IMR-90 (cell line): Measurements from ENCODE around the gene MAT1A. TPM values are rescaled to one million over a fixed set of nuclear protein-coding genes. Genes with fewer than 3 reads are reported as not detected.

ENCODE experiments used
- ATAC-seq: fragments of 200-7000 bp; cut with Tn5 transposase; 2 replicates; pipeline ENCODE4 v1.9.1; 2020; ENCODE audit warnings: low read depth, mild to moderate bottlenecking, moderate library complexity
- BruUV-seq: library from RNA; stranded (reverse); fragments of 400-500 nt; replicated peaks from 2 replicates; lab custom pipeline; 2021; lab: Mats Ljungman, UMichigan
- CTCF ChIA-PET: fragments of 300-600 bp; formaldehyde crosslinking; extraction: SDS; loops from one replicate; lab custom pipeline; 2021; ENCODE audit warnings: antibody characterized with exemption; lab: Yijun Ruan, JAX
- POLR2A ChIA-PET: fragments of 300-600 bp; sonication (Branson Sonifier 250); formaldehyde crosslinking; loops from one replicate; lab custom pipeline; 2022; ENCODE audit warnings: antibody characterized with exemption; ENCODE audit not compliant: unreplicated experiment; lab: Charles Lee
- DNase-seq: peaks from one replicate; pipeline ENCODE4 v3.0.0; 2013
- H2AFZ ChIP-seq: replicated peaks from 2 replicates; pipeline ENCODE3; 2013; ENCODE audit warnings: low read length, mild to moderate bottlenecking; ENCODE audit not compliant: poor library complexity
- H2AK5ac ChIP-seq: 2 replicates; pipeline ENCODE4 v1.6.1; 2013; ENCODE audit warnings: low read depth, low read length, inconsistent platforms
- H2AK9ac ChIP-seq: replicated peaks from 2 replicates; pipeline ENCODE3; 2013; ENCODE audit warnings: mild to moderate bottlenecking, low read depth, low read length, moderate library complexity; ENCODE audit not compliant: poor library complexity
- H2BK120ac ChIP-seq: 2 replicates; pipeline ENCODE4 v1.6.1; 2013; ENCODE audit warnings: low read depth, low read length, inconsistent platforms
- H2BK15ac ChIP-seq: 3 replicates; pipeline ENCODE4 v1.6.1; 2013; ENCODE audit warnings: low read depth, low read length, inconsistent platforms
- H2BK20ac ChIP-seq: 2 replicates; pipeline ENCODE4 v1.6.1; 2013; ENCODE audit warnings: low read depth, mild to moderate bottlenecking, inconsistent platforms, low read length, moderate library complexity
- H2BK5ac ChIP-seq: 2 replicates; pipeline ENCODE4 v1.6.1; 2013; ENCODE audit warnings: mild to moderate bottlenecking, low read depth, low read length, inconsistent platforms; ENCODE audit not compliant: poor library complexity, severe bottlenecking
- H3K14ac ChIP-seq: replicated peaks from 2 replicates; pipeline ENCODE4 v1.6.1; 2013; ENCODE audit warnings: low read depth, low read length, inconsistent platforms
- H3K18ac ChIP-seq: 2 replicates; pipeline ENCODE4 v1.6.1; 2013; ENCODE audit warnings: low read depth, low read length, control low read depth
- H3K23ac ChIP-seq: 2 replicates; pipeline ENCODE4 v1.6.1; 2013; ENCODE audit warnings: low read depth, low read length, inconsistent platforms
- H3K27ac ChIP-seq: 2 replicates; pipeline ENCODE4 v1.5.1; 2013; ENCODE audit warnings: mild to moderate bottlenecking, control low read depth, low read length; ENCODE audit not compliant: insufficient read depth
- H3K27me3 ChIP-seq: 2 replicates; pipeline ENCODE4 v1.6.1; 2013; ENCODE audit warnings: low read length; ENCODE audit not compliant: control insufficient read depth, insufficient read depth
- H3K36me3 ChIP-seq: 2 replicates; pipeline ENCODE4 v1.6.1; 2013; ENCODE audit warnings: low read length, mixed read lengths; ENCODE audit not compliant: control insufficient read depth, insufficient read depth
- H3K4ac ChIP-seq: 2 replicates; pipeline ENCODE4 v1.6.1; 2013; ENCODE audit warnings: low read depth, low read length, inconsistent platforms
- H3K4me1 ChIP-seq: 2 replicates; pipeline ENCODE4 v1.6.1; 2013; ENCODE audit warnings: low read length, mixed read lengths; ENCODE audit not compliant: control insufficient read depth, insufficient read depth
- H3K4me2 ChIP-seq: 2 replicates; pipeline ENCODE4 v1.6.1; 2013; ENCODE audit warnings: low read depth, mild to moderate bottlenecking, control low read depth, low read length, moderate library complexity
- H3K4me3 ChIP-seq: 2 replicates; pipeline ENCODE4 v1.5.1; 2013; ENCODE audit warnings: low read depth, mild to moderate bottlenecking, control low read depth, low read length, moderate library complexity; ENCODE audit not compliant: insufficient read depth
- H3K56ac ChIP-seq: 2 replicates; pipeline ENCODE4 v1.6.1; 2013; ENCODE audit warnings: low read length, inconsistent platforms; ENCODE audit not compliant: insufficient read depth; ENCODE audit errors: extremely low read depth
- H3K79me1 ChIP-seq, 2 experiments: 2 replicates each; pipeline ENCODE4 v1.6.1; 2013; ENCODE audit warnings: low read length in 2 of 2, inconsistent platforms in 1 of 2, low read depth in 1 of 2
- H3K9ac ChIP-seq: 2 replicates; pipeline ENCODE4 v1.6.1; 2013; ENCODE audit warnings: low read depth, low read length, control low read depth
- H3K9me1 ChIP-seq: 2 replicates; pipeline ENCODE4 v1.6.1; 2013; ENCODE audit warnings: low read length, inconsistent platforms; ENCODE audit not compliant: insufficient read depth
- H3K9me3 ChIP-seq: 2 replicates; pipeline ENCODE4 v1.6.1; 2013; ENCODE audit warnings: low read length; ENCODE audit not compliant: control insufficient read depth, insufficient read depth
- H4K20me1 ChIP-seq: 2 replicates; pipeline ENCODE4 v1.6.1; 2013; ENCODE audit warnings: low read length, inconsistent platforms; ENCODE audit not compliant: insufficient read depth
- H4K5ac ChIP-seq: 2 replicates; pipeline ENCODE4 v1.6.1; 2013; ENCODE audit warnings: mild to moderate bottlenecking, low read depth, low read length, control low read depth
- H4K8ac ChIP-seq, 2 experiments: 2 replicates each; pipeline ENCODE4 v1.6.1; 2013; ENCODE audit warnings: low read depth in 2 of 2, low read length in 2 of 2, control low read depth in 1 of 2, inconsistent platforms in 1 of 2
- H4K91ac ChIP-seq: 2 replicates; pipeline ENCODE4 v1.6.1; 2013; ENCODE audit warnings: low read depth, low read length, inconsistent platforms; ENCODE audit not compliant: insufficient read depth
- BHLHE40 ChIP-seq: fragments of 150-350 bp; IDR thresholded peaks from 2 replicates; pipeline ENCODE4 v1.6.1; 2016; ENCODE audit warnings: mild to moderate bottlenecking, low read depth, low read length
- CEBPB ChIP-seq: IDR thresholded peaks from 2 replicates; pipeline ENCODE4 v1.6.1; 2012; ENCODE audit warnings: low read depth, low read length, improper control_type of control experiment
- CHD1 ChIP-seq: IDR thresholded peaks from 2 replicates; pipeline ENCODE4 v1.6.1; 2012; ENCODE audit warnings: low read depth, low read length, improper control_type of control experiment
- CTCF ChIP-seq: conservative IDR thresholded peaks from 2 replicates; pipeline ENCODE4 v1.5.1; 2012; ENCODE audit warnings: mild to moderate bottlenecking, low read depth, low read length, improper control_type of control experiment
- FOS ChIP-seq: fragments of 150-350 bp; IDR thresholded peaks from 2 replicates; pipeline ENCODE4 v1.6.1; 2016; ENCODE audit warnings: low read depth, low read length
- MAFK ChIP-seq: IDR thresholded peaks from 2 replicates; pipeline ENCODE4 v1.6.1; 2012; ENCODE audit warnings: low read depth, low read length, improper control_type of control experiment
- MAZ ChIP-seq: IDR thresholded peaks from 2 replicates; pipeline ENCODE4 v1.6.1; 2012; ENCODE audit warnings: low read depth, mild to moderate bottlenecking, low read length, improper control_type of control experiment, moderate library complexity, borderline replicate concordance
- MXI1 ChIP-seq: IDR thresholded peaks from 2 replicates; pipeline ENCODE4 v1.6.1; 2012; ENCODE audit warnings: low read depth, mild to moderate bottlenecking, low read length, moderate library complexity, borderline replicate concordance
- NFE2L2 ChIP-seq: fragments of 150-350 bp; IDR thresholded peaks from 2 replicates; pipeline ENCODE4 v1.6.1; 2016; ENCODE audit warnings: low read depth, mild to moderate bottlenecking, low read length
- POLR2A ChIP-seq: IDR thresholded peaks from 2 replicates; pipeline ENCODE4 v1.6.1; 2012; ENCODE audit warnings: mild to moderate bottlenecking, low read depth, low read length
- RAD21 ChIP-seq: IDR thresholded peaks from 2 replicates; pipeline ENCODE4 v1.6.1; 2012; ENCODE audit warnings: low read length, improper control_type of control experiment
- RCOR1 ChIP-seq: IDR thresholded peaks from 2 replicates; pipeline ENCODE4 v1.6.1; 2012; ENCODE audit warnings: mild to moderate bottlenecking, low read length, improper control_type of control experiment; ENCODE audit not compliant: insufficient replicate concordance
- RFX5 ChIP-seq: IDR thresholded peaks from 2 replicates; pipeline ENCODE4 v1.8.0; 2012; ENCODE audit warnings: low read depth, mild to moderate bottlenecking, low read length, moderate library complexity
- SMC3 ChIP-seq: fragments of 150-350 bp; IDR thresholded peaks from 2 replicates; pipeline ENCODE4 v1.6.1; 2016; ENCODE audit warnings: low read depth, mild to moderate bottlenecking, antibody characterized with exemption, low read length, moderate library complexity
- WGBS, 2 experiments: methylation state at CpG; one replicate each; pipeline versions ENCODE4 v1.1.5 to v1.1.7; 2013; ENCODE audit warnings: missing lambda C conversion rate in 2 of 2; ENCODE audit not compliant: insufficient read length in 1 of 2; ENCODE audit errors: extremely low coverage in 2 of 2; 5-methylcytosine and 5-hydroxymethylcytosine counted together
- dilution Hi-C: fragments of 300-500 bp; cut with HindIII; formaldehyde crosslinking; loops from one replicate; pipeline ENCODE4 v1.14.3; 2018; ENCODE audit warnings: low sequenced_read_pairs; ENCODE audit not compliant: unreplicated experiment
- in situ Hi-C: fragments of 300-500 bp; cut with MboI; formaldehyde crosslinking; loops from 3 replicates; pipeline ENCODE4 v1.14.3; 2019; ENCODE audit warnings: low sequenced_read_pairs, inconsistent platforms, mixed read lengths
- intact Hi-C: fragments of 100-400 bp; cut with micrococcal nuclease; formaldehyde crosslinking; loops from 2 replicates; pipeline ENCODE4 v1.10.0; 2022
- polyA plus RNA-seq, 3 experiments: library from polyadenylated mRNA; depleted of rRNA; stranded (reverse); fragments of >200 nt; gene quantifications; 2 replicates each; pipeline ENCODE4 v1.2.3, GENCODE V29; 2012; ENCODE audit warnings: low replicate concordance in 1 of 3
- total RNA-seq: library from RNA; depleted of rRNA; stranded (reverse); fragments of >200 nt; gene quantifications from 2 replicates; pipeline ENCODE4 v1.2.3, GENCODE V29; 2012
- TF ChIP-seq, protein P1 (sequence below): fragments of 150-350 bp; IDR thresholded peaks from 2 replicates; pipeline ENCODE4 v1.6.1; 2017; ENCODE audit warnings: mild to moderate bottlenecking, antibody characterized with exemption, low read length, low read depth
- TF ChIP-seq, protein P2 (sequence below): fragments of 150-350 bp; IDR thresholded peaks from 2 replicates; pipeline ENCODE4 v1.6.1; 2016; ENCODE audit warnings: low read depth, mild to moderate bottlenecking, low read length, moderate library complexity, borderline replicate concordance

The MAT1A gene
- total and polyA plus RNA-seq, 2 of the 4 experiments (the other 2 are of a cell fraction) = not detected

DNA sequence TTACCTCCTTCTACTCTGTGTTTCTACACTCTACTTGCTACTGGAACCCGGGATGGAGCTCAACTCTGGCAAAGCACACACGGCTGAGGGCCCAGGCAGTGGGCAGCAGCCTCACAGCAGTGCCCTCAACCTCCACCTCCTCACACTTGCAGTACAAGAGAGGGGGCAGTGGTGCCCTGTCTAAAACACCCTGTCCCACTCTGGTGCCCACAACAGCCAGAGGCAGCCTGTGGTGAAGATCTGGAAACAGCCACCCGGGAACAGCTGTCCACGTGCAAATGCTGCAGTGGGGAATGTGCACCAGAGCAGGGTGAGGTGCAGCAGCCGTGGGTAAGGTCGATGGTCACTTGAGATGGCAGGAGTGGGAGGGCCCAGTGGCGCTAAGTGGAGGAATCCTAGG, 13.7 kb downstream of the MAT1A start:
- ChIA-PET POLR2A (no interaction called here), CTCF (no interaction called here)
- WGBS, 2 experiments = no CpG with 5 or more reads among the region's 7 CpGs
- Histone ChIP-seq H3K18ac (no peak overlapping the region), H3K14ac (no peak overlapping the region), H3K36me3 (no peaks in the 10 kb centered on the region), H3K4me2 (no peak overlapping the region), H3K27ac (no peak overlapping the region), H3K9me3 (no peaks in the 10 kb centered on the region), H3K23ac (no peak overlapping the region), H3K4me1 (no peaks in the 10 kb centered on the region; the same call in 1 of the 2 replicates), H3K9me1 (no peaks in the 10 kb centered on the region; the same call in 1 of the 2 replicates), H2AK9ac (no peak overlapping the region), H3K9ac (no peak overlapping the region), H3K27me3 (peaks cover 26% of the 10 kb centered on the region), H2BK5ac (no peak overlapping the region), H3K4me3 (no peak overlapping the region), H2BK15ac (no peak overlapping the region), H2AFZ (peak overlapping the region; percentile 58), H2BK120ac (no peak overlapping the region), H2AK5ac (no peak overlapping the region), H4K8ac (no peak overlapping the region), H4K20me1 (no peaks in the 10 kb centered on the region), H3K56ac (no peak overlapping the region), H4K91ac (no peak overlapping the region), H4K5ac (no peak overlapping the region), H3K79me1 (no peaks in the 10 kb centered on the region), H2BK20ac (no peak overlapping the region), H3K4ac (no peak overlapping the region)
- in situ Hi-C loops (no loop called here), intact Hi-C loops (no loop called here), dilution Hi-C loops (no loop called here)
- DNase-seq = no peak
- no peak for ATAC-seq
- TF ChIP-seq CTCF (no peak), MXI1 (no peak), FOS (no peak), POLR2A (no peak), RFX5 (no peak), MAZ (no peak), RCOR1 (no peak), CEBPB (no peak), NFE2L2 (no peak), RAD21 (no peak), CHD1 (no peak), MAFK (no peak), BHLHE40 (no peak), SMC3 (no peak)
- TF ChIP-seq, protein P1, sequence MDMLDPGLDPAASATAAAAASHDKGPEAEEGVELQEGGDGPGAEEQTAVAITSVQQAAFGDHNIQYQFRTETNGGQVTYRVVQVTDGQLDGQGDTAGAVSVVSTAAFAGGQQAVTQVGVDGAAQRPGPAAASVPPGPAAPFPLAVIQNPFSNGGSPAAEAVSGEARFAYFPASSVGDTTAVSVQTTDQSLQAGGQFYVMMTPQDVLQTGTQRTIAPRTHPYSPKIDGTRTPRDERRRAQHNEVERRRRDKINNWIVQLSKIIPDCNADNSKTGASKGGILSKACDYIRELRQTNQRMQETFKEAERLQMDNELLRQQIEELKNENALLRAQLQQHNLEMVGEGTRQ = no peak
- TF ChIP-seq, protein P2, sequence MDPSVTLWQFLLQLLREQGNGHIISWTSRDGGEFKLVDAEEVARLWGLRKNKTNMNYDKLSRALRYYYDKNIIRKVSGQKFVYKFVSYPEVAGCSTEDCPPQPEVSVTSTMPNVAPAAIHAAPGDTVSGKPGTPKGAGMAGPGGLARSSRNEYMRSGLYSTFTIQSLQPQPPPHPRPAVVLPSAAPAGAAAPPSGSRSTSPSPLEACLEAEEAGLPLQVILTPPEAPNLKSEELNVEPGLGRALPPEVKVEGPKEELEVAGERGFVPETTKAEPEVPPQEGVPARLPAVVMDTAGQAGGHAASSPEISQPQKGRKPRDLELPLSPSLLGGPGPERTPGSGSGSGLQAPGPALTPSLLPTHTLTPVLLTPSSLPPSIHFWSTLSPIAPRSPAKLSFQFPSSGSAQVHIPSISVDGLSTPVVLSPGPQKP = no peak
- BruUV-seq = no TSS peak
